HL-60 (cell line): ENCODE results near the gene LCN2.

Experiments
- CTCF ChIP-seq: IDR thresholded peaks from one replicate; pipeline ENCODE4 v1.5.1; 2011; ENCODE audit warnings: low read length, control low read depth, inconsistent platforms; ENCODE audit not compliant: insufficient read depth
- GABPA ChIP-seq: IDR thresholded peaks from 2 replicates; pipeline ENCODE4 v1.6.1; 2012; ENCODE audit warnings: low read depth
- POLR2AphosphoS5 ChIP-seq: IDR thresholded peaks from 2 replicates; pipeline ENCODE4 v1.6.1; 2012; ENCODE audit warnings: low read depth
- REST ChIP-seq: IDR thresholded peaks from 2 replicates; pipeline ENCODE4 v1.6.1; 2012; ENCODE audit warnings: low read depth; ENCODE audit not compliant: insufficient replicate concordance
- SPI1 ChIP-seq: IDR thresholded peaks from 2 replicates; pipeline ENCODE4 v1.6.1; 2012; ENCODE audit warnings: low read depth, mild to moderate bottlenecking, borderline replicate concordance

GRCh38 chr9:128124451-128124850, 24.8 kb upstream of the LCN2 start:
- TF ChIP-seq CTCF: no peak
- no peak for TF ChIP-seq GABPA
- no peak for TF ChIP-seq REST
- no peak for TF ChIP-seq POLR2AphosphoS5
- no peak for TF ChIP-seq SPI1
